Liver (tissue), 9 donors: Measurements from ENCODE around the gene DLK1. TPM values are rescaled to one million over a fixed set of nuclear protein-coding genes. Genes with fewer than 3 reads are reported as not detected.

Source experiments
- DNase-seq: peaks from one replicate; pipeline ENCODE4 v3.0.0-alpha.2; 2017; ENCODE audit warnings: low spot score
- H3K27ac ChIP-seq, 2 donors: one replicate each; pipeline ENCODE4 v1.7.0; 2013; ENCODE audit warnings: inconsistent platforms in 2 of 2, low read length in 2 of 2, control low read depth in 1 of 2, low read depth in 1 of 2, mild to moderate bottlenecking in 1 of 2
- H3K27me3 ChIP-seq, 4 donors: one replicate each; pipeline versions ENCODE4 v1.6.1 to v1.7.0; 2013; ENCODE audit warnings: low read length in 3 of 4, inconsistent platforms in 1 of 4, mild to moderate bottlenecking in 1 of 4, moderate library complexity in 1 of 4; ENCODE audit not compliant: control insufficient read depth in 4 of 4, insufficient read depth in 4 of 4
- H3K36me3 ChIP-seq, 4 donors: one replicate each; pipeline versions ENCODE4 v1.6.1 to v1.7.0; 2013; ENCODE audit warnings: low read length in 3 of 4, mild to moderate bottlenecking in 3 of 4, low read depth in 1 of 4, moderate library complexity in 1 of 4; ENCODE audit not compliant: control insufficient read depth in 4 of 4, insufficient read depth in 3 of 4
- H3K4me1 ChIP-seq, 4 donors: one replicate each; pipeline versions ENCODE4 v1.6.1 to v1.7.0; 2013; ENCODE audit warnings: low read length in 3 of 4, mild to moderate bottlenecking in 3 of 4, moderate library complexity in 1 of 4; ENCODE audit not compliant: control insufficient read depth in 4 of 4, insufficient read depth in 4 of 4
- H3K4me3 ChIP-seq, 3 donors: one replicate each; pipeline versions ENCODE4 v1.6.1 to v1.7.0; 2013; ENCODE audit warnings: low read length in 3 of 3, control low read depth in 1 of 3, low read depth in 1 of 3, mild to moderate bottlenecking in 1 of 3
- H3K9ac ChIP-seq, 2 donors: one replicate each; pipeline ENCODE4 v1.7.0; 2013; ENCODE audit warnings: low read length in 2 of 2, mild to moderate bottlenecking in 2 of 2, moderate library complexity in 2 of 2, control low read depth in 1 of 2, low read depth in 1 of 2
- H3K9me3 ChIP-seq, 4 donors: one replicate each; pipeline versions ENCODE4 v1.6.1 to v1.7.0; 2013; ENCODE audit warnings: low read length in 3 of 4; ENCODE audit not compliant: control insufficient read depth in 4 of 4
- FOXA1 ChIP-seq: IDR thresholded peaks from 2 replicates; pipeline ENCODE4 v1.6.1; 2016; ENCODE audit warnings: antibody characterized with exemption
- GABPA ChIP-seq, 2 donors: IDR thresholded peaks in 1 of 2; conservative IDR thresholded peaks in 1 of 2; 2 replicates each; pipeline ENCODE4 v1.6.1; 2016; ENCODE audit warnings: antibody characterized with exemption in 2 of 2, mild to moderate bottlenecking in 1 of 2, moderate library complexity in 1 of 2
- HNF4A ChIP-seq, 2 donors: conservative IDR thresholded peaks; 2 replicates each; pipeline ENCODE4 v1.6.1; 2016; ENCODE audit warnings: antibody characterized with exemption in 2 of 2, mild to moderate bottlenecking in 2 of 2
- HNF4G ChIP-seq: IDR thresholded peaks from 2 replicates; pipeline ENCODE4 v1.6.1; 2016; ENCODE audit warnings: antibody characterized with exemption
- JUND ChIP-seq, 2 donors: IDR thresholded peaks; 2 replicates each; pipeline ENCODE4 v1.6.1; 2016; ENCODE audit warnings: antibody characterized with exemption in 2 of 2
- RAD21 ChIP-seq, 2 donors: IDR thresholded peaks; 2 replicates each; pipeline ENCODE4 v1.6.1; 2016; ENCODE audit warnings: antibody characterized with exemption in 2 of 2, mild to moderate bottlenecking in 2 of 2
- RXRA ChIP-seq, 2 donors: IDR thresholded peaks; 2 replicates each; pipeline ENCODE4 v1.6.1; 2017 to 2018; ENCODE audit warnings: antibody characterized with exemption in 2 of 2, mild to moderate bottlenecking in 1 of 2
- YY1 ChIP-seq: IDR thresholded peaks from 2 replicates; pipeline ENCODE4 v1.6.1; 2016; ENCODE audit warnings: antibody characterized with exemption, mild to moderate bottlenecking
- WGBS: extraction: QIAGEN DNeasy Blood & Tissue Kit; methylation state at CpG from one replicate; pipeline ENCODE4 v1.1.7; 2013; 5-methylcytosine and 5-hydroxymethylcytosine counted together
- polyA plus RNA-seq, 2 donors: library from polyadenylated mRNA; stranded (reverse) in 1 of 2; unstranded in 1 of 2; fragments of 200-250 nt in 1 of 2; fragments of >200 nt in 1 of 2; fragmentation: Nextera tagmentation in 1 of 2; extraction: Ambion mirVana in 1 of 2; gene quantifications; one replicate each; pipeline versions ENCODE4 v1.2.1 to v1.2.3, GENCODE V29; 2013 to 2015
- total RNA-seq, 2 donors: library from RNA; depleted of rRNA; stranded (reverse); fragments of >200 nt; gene quantifications; one replicate each; pipeline ENCODE4 v1.2.3, GENCODE V29; 2014
- TF ChIP-seq, protein P1 (sequence below): IDR thresholded peaks from 2 replicates; pipeline ENCODE4 v1.6.1; 2016; ENCODE audit warnings: antibody characterized with exemption, mild to moderate bottlenecking
- TF ChIP-seq, protein P2 (sequence below): IDR thresholded peaks from 2 replicates; pipeline ENCODE4 v1.6.1; 2016; ENCODE audit warnings: antibody characterized with exemption
- donor health status: healthy.
- donor health status: healthy.
- donor health status: healthy.
- donor health status: healthy.
- donor health status: healthy.

The DLK1 gene
- total and polyA plus RNA-seq, 4 donors: 0.42 to 331 (median 1.8) TPM; not detected in 1

DNA sequence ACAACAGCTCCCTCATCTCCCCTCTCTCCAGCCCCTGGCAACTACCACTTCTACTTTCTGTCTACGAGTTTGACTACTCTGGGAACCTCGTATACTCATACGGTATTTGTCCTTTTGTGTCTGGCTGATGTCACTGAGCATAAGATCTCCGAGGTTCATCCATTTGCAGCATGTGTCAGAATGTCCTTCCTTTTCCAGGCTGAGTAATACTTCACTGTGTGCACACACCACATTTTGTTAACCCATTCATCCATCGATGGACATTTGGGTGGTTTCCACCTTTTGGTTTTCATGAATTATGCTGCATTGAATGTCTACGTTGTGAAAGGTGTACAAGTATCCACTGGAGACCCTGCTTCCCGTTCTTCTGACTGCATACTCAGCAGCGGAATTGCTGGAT is 24.1 kb upstream of the DLK1 start:
- Histone ChIP-seq H3K4me3 (no peak overlapping the region), H3K9me3 (no peaks in the 10 kb centered on the region), H3K4me1 (no peaks in the 10 kb centered on the region), H3K36me3 (no peaks in the 10 kb centered on the region), H3K27me3 (no peaks in the 10 kb centered on the region), H3K9ac (no peak overlapping the region), H3K27ac (no peak overlapping the region)
- TF ChIP-seq YY1 (no peak), HNF4G (no peak), RXRA (IDR thresholded peaks at IDR 0.05) (no peak), RAD21 (IDR thresholded peaks at IDR 0.05) (no peak), HNF4A (conservative IDR thresholded peaks at IDR 0.05) (no peak), FOXA1 (no peak), GABPA (IDR thresholded peaks at IDR 0.05 in 1 of 2, conservative IDR thresholded peaks at IDR 0.05 in 1 of 2) (no peak)
- TF ChIP-seq, protein P1, sequence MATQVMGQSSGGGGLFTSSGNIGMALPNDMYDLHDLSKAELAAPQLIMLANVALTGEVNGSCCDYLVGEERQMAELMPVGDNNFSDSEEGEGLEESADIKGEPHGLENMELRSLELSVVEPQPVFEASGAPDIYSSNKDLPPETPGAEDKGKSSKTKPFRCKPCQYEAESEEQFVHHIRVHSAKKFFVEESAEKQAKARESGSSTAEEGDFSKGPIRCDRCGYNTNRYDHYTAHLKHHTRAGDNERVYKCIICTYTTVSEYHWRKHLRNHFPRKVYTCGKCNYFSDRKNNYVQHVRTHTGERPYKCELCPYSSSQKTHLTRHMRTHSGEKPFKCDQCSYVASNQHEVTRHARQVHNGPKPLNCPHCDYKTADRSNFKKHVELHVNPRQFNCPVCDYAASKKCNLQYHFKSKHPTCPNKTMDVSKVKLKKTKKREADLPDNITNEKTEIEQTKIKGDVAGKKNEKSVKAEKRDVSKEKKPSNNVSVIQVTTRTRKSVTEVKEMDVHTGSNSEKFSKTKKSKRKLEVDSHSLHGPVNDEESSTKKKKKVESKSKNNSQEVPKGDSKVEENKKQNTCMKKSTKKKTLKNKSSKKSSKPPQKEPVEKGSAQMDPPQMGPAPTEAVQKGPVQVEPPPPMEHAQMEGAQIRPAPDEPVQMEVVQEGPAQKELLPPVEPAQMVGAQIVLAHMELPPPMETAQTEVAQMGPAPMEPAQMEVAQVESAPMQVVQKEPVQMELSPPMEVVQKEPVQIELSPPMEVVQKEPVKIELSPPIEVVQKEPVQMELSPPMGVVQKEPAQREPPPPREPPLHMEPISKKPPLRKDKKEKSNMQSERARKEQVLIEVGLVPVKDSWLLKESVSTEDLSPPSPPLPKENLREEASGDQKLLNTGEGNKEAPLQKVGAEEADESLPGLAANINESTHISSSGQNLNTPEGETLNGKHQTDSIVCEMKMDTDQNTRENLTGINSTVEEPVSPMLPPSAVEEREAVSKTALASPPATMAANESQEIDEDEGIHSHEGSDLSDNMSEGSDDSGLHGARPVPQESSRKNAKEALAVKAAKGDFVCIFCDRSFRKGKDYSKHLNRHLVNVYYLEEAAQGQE: no peak
- TF ChIP-seq, protein P2, sequence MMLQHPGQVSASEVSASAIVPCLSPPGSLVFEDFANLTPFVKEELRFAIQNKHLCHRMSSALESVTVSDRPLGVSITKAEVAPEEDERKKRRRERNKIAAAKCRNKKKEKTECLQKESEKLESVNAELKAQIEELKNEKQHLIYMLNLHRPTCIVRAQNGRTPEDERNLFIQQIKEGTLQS: no peak
- DNase-seq: no peak
- WGBS: 89% methylated on average over 8 of the region's 8 CpGs

DNA sequence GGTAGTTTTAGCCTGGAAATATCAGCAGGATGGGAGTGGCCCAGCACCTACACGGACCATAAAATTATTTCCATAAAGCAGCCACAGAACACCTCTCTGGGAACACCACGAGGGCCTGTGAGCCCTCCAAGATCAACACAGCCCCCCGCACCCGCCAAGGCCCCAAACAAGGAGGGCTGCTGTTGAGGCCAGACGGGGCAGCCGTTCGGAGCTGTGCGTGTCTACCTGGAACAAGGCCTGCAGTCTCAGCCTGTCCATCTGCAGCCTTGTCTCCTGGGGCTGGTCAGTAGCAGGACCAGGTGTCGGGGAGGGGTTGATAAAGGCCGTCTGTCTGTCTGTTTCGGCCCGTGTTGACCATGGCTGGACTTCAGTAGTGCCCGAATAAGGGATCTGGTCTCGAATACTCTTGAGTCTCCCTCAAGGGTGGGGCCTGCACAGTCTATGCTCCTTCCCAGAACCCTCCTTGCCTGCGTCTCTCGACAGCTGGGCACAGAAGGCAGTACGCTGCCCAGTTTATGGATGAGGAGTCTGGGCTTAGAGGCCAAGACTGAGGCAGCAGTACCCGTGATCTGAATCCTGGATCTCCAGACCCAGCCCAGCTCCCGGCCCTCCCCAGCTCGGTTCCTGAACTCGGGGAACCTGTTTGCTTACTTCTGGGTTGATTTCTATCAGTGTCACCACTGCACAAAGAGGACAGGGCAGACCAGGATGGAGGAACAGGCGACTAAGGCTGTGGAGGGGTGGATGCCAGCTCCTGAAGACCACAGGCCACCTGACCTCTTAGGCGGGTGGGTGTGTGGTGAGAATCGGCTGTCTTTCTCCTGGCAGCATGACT is 23.1 kb upstream of the DLK1 start:
- TF ChIP-seq HNF4G (no peak), RXRA (IDR thresholded peaks at IDR 0.05) (no peak), JUND (IDR thresholded peaks at IDR 0.05) (no peak), HNF4A (conservative IDR thresholded peaks at IDR 0.05) (no peak)
- TF ChIP-seq, protein P1: no peak
- no peaks in the 10 kb centered on the region for H3K9me3 ChIP-seq
- DNase-seq: no peak
- H3K9ac ChIP-seq: no peak overlapping the region
- no peak overlapping the region for H3K27ac ChIP-seq
- H3K36me3 ChIP-seq: no peaks in the 10 kb centered on the region
- no peaks in the 10 kb centered on the region for H3K4me1 ChIP-seq
- H3K27me3 ChIP-seq: no peaks in the 10 kb centered on the region
- 89% methylated on average over 24 of the region's 24 CpGs for WGBS
- H3K4me3 ChIP-seq: no peak overlapping the region
